GM12878 (cell line): ENCODE measurements around the gene VEPH1. TPM values are rescaled to one million over a fixed set of nuclear protein-coding genes. Genes with fewer than 3 reads are reported as not detected.

ENCODE experiments used
- ATAC-seq: fragments of 200-7000 bp; cut with Tn5 transposase; 3 replicates; pipeline ENCODE4 v1.9.1; 2020; ENCODE audit warnings: mild to moderate bottlenecking, moderate library complexity
- BruUV-seq: library from RNA; stranded (reverse); fragments of 400-500 nt; replicated peaks from 2 replicates; lab custom pipeline; 2021; lab: Mats Ljungman, UMichigan
- CTCF ChIA-PET: fragments of 300-600 bp; sonication (Branson Sonifier 250); formaldehyde crosslinking; extraction: SDS; loops from one replicate; lab custom pipeline; 2021; ENCODE audit warnings: inconsistent platforms; lab: Yijun Ruan, JAX
- POLR2A ChIA-PET: fragments of 350-600 bp; formaldehyde crosslinking; extraction: SDS; loops from one replicate; lab custom pipeline; 2021; ENCODE audit warnings: inconsistent platforms; lab: Charles Lee
- RAD21 ChIA-PET: fragments of 300-600 bp; sonication (Branson Sonifier 250); formaldehyde crosslinking; loops from one replicate; lab custom pipeline; 2023; ENCODE audit warnings: antibody characterized with exemption; ENCODE audit not compliant: unreplicated experiment; lab: Charles Lee
- SMC1A ChIA-PET: fragments of 300-600 bp; sonication (Branson Sonifier 250); formaldehyde crosslinking; loops from one replicate; lab custom pipeline; 2023; ENCODE audit not compliant: unreplicated experiment, uncharacterized antibody; lab: Charles Lee
- DNase-seq: peaks from one replicate; pipeline ENCODE4 v3.0.0-alpha.2; 2011; ENCODE audit warnings: low read depth, low spot score
- FAIRE-seq: peaks from 3 replicates; lab custom pipeline; 2011; peaks lifted over from hg19 to GRCh38; lab: Jason Lieb, UNC
- H2AFZ ChIP-seq: 2 replicates; pipeline ENCODE4 v1.6.0; 2011; ENCODE audit warnings: low read depth, low read length, control low read depth; ENCODE audit not compliant: control insufficient read depth
- H3K27ac ChIP-seq: 2 replicates; pipeline ENCODE4 v1.5.1; 2011; ENCODE audit warnings: control low read depth; ENCODE audit not compliant: control insufficient read depth, insufficient read depth
- H3K27me3 ChIP-seq, 2 experiments: replicated peaks in 1 of 2; 2 replicates each; pipeline versions ENCODE4 v1.6.0 to v1.6.1; 2011; ENCODE audit warnings: low read length in 1 of 2; ENCODE audit not compliant: control insufficient read depth in 2 of 2, insufficient read depth in 2 of 2
- H3K36me3 ChIP-seq, 2 experiments: 2 replicates each; pipeline ENCODE4 v1.5.1; 2011; ENCODE audit warnings: low read length in 1 of 2; ENCODE audit not compliant: control insufficient read depth in 2 of 2, insufficient read depth in 2 of 2
- H3K4me1 ChIP-seq: 2 replicates; pipeline ENCODE4 v1.6.1; 2011; ENCODE audit warnings: mild to moderate bottlenecking, low read length, moderate library complexity, mixed read lengths; ENCODE audit not compliant: control insufficient read depth, insufficient read depth
- H3K4me2 ChIP-seq: 2 replicates; pipeline ENCODE4 v1.6.0; 2011; ENCODE audit warnings: control low read depth; ENCODE audit not compliant: control insufficient read depth, insufficient read depth
- H3K4me3 ChIP-seq: fragments of 200-600 bp; sonication (generic); 2 replicates; pipeline ENCODE4 v1.5.1; 2016
- H3K79me2 ChIP-seq: 2 replicates; pipeline ENCODE4 v1.6.0; 2011; ENCODE audit warnings: low read length; ENCODE audit not compliant: control insufficient read depth, insufficient read depth
- H3K9ac ChIP-seq: 2 replicates; pipeline ENCODE4 v1.8.0; 2011; ENCODE audit warnings: low read length, control low read depth, mixed read lengths; ENCODE audit not compliant: control insufficient read depth, insufficient read depth
- H3K9me3 ChIP-seq: replicated peaks from 3 replicates; pipeline ENCODE4 v1.5.1; 2011; ENCODE audit warnings: mild to moderate bottlenecking, low read length; ENCODE audit not compliant: control insufficient read depth, insufficient read depth
- H4K20me1 ChIP-seq: 2 replicates; pipeline ENCODE4 v1.6.0; 2011; ENCODE audit not compliant: control insufficient read depth, insufficient read depth
- BACH1 ChIP-seq: fragments of 450-650 bp; IDR thresholded peaks from 2 replicates; pipeline ENCODE4 v1.6.1; 2017; ENCODE audit warnings: mild to moderate bottlenecking, borderline replicate concordance
- CHD1 ChIP-seq: IDR thresholded peaks from 2 replicates; pipeline ENCODE4 v1.6.1; 2012; ENCODE audit warnings: low read depth, low read length, improper control_type of control experiment
- EED ChIP-seq: sonication (generic); IDR thresholded peaks from 2 replicates; pipeline ENCODE4 v1.6.1; 2016; ENCODE audit warnings: antibody characterized with exemption, low read depth
- EP300 ChIP-seq, 2 experiments: fragments of 150-350 bp in 1 of 2; IDR thresholded peaks; 2 replicates each; pipeline ENCODE4 v1.6.1; 2011 to 2012; ENCODE audit warnings: low read depth in 2 of 2, low read length in 2 of 2, borderline replicate concordance in 1 of 2, improper control_type of control experiment in 1 of 2, inconsistent platforms in 1 of 2; ENCODE audit not compliant: control insufficient read depth in 1 of 2
- LARP7 ChIP-seq: fragments of 450-650 bp; IDR thresholded peaks from 2 replicates; pipeline ENCODE4 v1.6.1; 2017; ENCODE audit warnings: mild to moderate bottlenecking
- MTA3 ChIP-seq: IDR thresholded peaks from 2 replicates; pipeline ENCODE4 v1.6.1; 2012; ENCODE audit warnings: low read length, inconsistent platforms, borderline replicate concordance
- NFYB ChIP-seq: IDR thresholded peaks from 2 replicates; pipeline ENCODE4 v1.6.1; 2011; ENCODE audit warnings: low read depth, mild to moderate bottlenecking, low read length, improper control_type of control experiment, moderate library complexity; ENCODE audit not compliant: insufficient read depth
- PAX5 ChIP-seq: IDR thresholded peaks from 2 replicates; pipeline ENCODE4 v1.6.1; 2011; ENCODE audit warnings: low read depth, low read length, borderline replicate concordance
- POU2F2 ChIP-seq: IDR thresholded peaks from 3 replicates; pipeline ENCODE4 v1.6.1; 2011; ENCODE audit warnings: low read depth, mild to moderate bottlenecking, low read length, borderline replicate concordance
- RAD21 ChIP-seq: IDR thresholded peaks from 2 replicates; pipeline ENCODE4 v1.6.1; 2011; ENCODE audit warnings: mild to moderate bottlenecking, low read depth, low read length, moderate library complexity; ENCODE audit not compliant: insufficient read depth
- TAF1 ChIP-seq: IDR thresholded peaks from 2 replicates; pipeline ENCODE4 v1.6.1; 2011; ENCODE audit warnings: mild to moderate bottlenecking, low read depth, low read length, borderline replicate concordance
- ZSCAN29 ChIP-seq: fragments of 450-650 bp; IDR thresholded peaks from 2 replicates; pipeline ENCODE4 v1.6.1; 2017; ENCODE audit warnings: mild to moderate bottlenecking, moderate library complexity
- WGBS: methylation state at CpG from one replicate; pipeline ENCODE4 v1.1.6; 2016; ENCODE audit warnings: low lambda C conversion rate; ENCODE audit not compliant: insufficient replicate concordance, insufficient coverage; ENCODE audit errors: missing lambda C conversion rate; 5-methylcytosine and 5-hydroxymethylcytosine counted together
- in situ Hi-C: fragments of 300-500 bp; cut with MboI; formaldehyde crosslinking; loops from 9 replicates; pipeline ENCODE4 v1.14.3; 2018; ENCODE audit warnings: mixed read lengths
- intact Hi-C: fragments of 100-400 bp; cut with micrococcal nuclease; formaldehyde crosslinking; loops from one replicate; pipeline ENCODE4 v1.14.2; 2022; ENCODE audit not compliant: unreplicated experiment
- polyA plus RNA-seq, 11 experiments: library from polyadenylated mRNA; depleted of rRNA in 4 of 11; unstranded in 6 of 11; stranded (reverse) in 5 of 11; fragments of >200 nt; fragmentation: Nextera tagmentation in 4 of 11; fragmentation: Illumina TruSeq in 1 of 11; extraction: Ambion mirVana in 4 of 11; extraction: Trizol in 1 of 11; gene quantifications; 1 replicate in 1 of 11; 2 replicates in 10 of 11; pipeline versions ENCODE4 v1.2.1 to v1.2.3, GENCODE V29; 2011 to 2016; ENCODE audit warnings: inconsistent platforms in 2 of 11, missing spikeins in 2 of 11, low read depth in 1 of 11
- total RNA-seq, 4 experiments: library from RNA; depleted of rRNA in 3 of 4; stranded (reverse); fragments of >200 nt in 3 of 4; fragmentation: Illumina TruSeq in 1 of 4; extraction: Trizol in 1 of 4; gene quantifications; 2 replicates each; pipeline versions ENCODE4 v1.2.1 to v1.2.3, GENCODE V29; 2013 to 2021
- TF ChIP-seq, protein P1 (sequence below): fragments of 450-650 bp; IDR thresholded peaks from 2 replicates; pipeline ENCODE4 v1.6.1; 2016; ENCODE audit warnings: mild to moderate bottlenecking
- TF ChIP-seq, protein P2 (sequence below): IDR thresholded peaks from 2 replicates; pipeline ENCODE4 v1.6.1; 2012; ENCODE audit warnings: low read depth, low read length, improper control_type of control experiment
- TF ChIP-seq, protein P3 (sequence below): fragments of 450-650 bp; IDR thresholded peaks from 2 replicates; pipeline ENCODE4 v1.6.1; 2017; ENCODE audit warnings: borderline replicate concordance
- TF ChIP-seq, protein P4 (sequence below): fragments of 450-650 bp; conservative IDR thresholded peaks from 2 replicates; pipeline ENCODE4 v1.6.1; 2017; ENCODE audit warnings: mild to moderate bottlenecking, moderate library complexity

The VEPH1 gene
- total and polyA plus RNA-seq, 10 of the 15 experiments (the other 5 are each of a cell fraction or from before 2014, with no cell fraction given) = 0.04 to 0.26 (median 0.17) TPM; not detected in 7

DNA sequence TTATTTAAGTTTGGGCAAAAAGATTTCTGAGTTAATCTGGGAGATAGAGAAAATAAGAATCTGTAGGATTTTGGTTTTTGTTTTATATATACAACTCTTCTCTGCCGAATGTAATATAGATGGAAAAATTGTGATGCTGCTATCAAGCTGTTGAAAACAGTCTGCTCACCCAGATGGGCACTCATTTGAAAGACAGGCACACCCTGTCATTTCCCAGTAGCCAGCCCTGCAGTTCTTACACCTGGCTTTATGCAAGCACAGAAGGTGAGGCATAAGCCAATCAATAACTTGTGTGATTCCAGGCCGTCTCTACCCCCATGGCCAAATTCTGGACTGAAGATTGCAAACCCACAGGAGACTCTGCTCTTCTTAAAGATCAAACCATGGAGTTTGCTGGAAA lies 93.7 kb downstream of the VEPH1 start (continued):
- TF ChIP-seq, protein P1, sequence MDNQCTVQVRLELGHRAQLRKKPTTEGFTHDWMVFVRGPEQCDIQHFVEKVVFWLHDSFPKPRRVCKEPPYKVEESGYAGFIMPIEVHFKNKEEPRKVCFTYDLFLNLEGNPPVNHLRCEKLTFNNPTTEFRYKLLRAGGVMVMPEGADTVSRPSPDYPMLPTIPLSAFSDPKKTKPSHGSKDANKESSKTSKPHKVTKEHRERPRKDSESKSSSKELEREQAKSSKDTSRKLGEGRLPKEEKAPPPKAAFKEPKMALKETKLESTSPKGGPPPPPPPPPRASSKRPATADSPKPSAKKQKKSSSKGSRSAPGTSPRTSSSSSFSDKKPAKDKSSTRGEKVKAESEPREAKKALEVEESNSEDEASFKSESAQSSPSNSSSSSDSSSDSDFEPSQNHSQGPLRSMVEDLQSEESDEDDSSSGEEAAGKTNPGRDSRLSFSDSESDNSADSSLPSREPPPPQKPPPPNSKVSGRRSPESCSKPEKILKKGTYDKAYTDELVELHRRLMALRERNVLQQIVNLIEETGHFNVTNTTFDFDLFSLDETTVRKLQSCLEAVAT = no peak
- TF ChIP-seq, protein P2, sequence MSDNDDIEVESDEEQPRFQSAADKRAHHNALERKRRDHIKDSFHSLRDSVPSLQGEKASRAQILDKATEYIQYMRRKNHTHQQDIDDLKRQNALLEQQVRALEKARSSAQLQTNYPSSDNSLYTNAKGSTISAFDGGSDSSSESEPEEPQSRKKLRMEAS = no peak
- TF ChIP-seq TAF1 (no peak), MTA3 (no peak), EP300 (IDR thresholded peaks at IDR 0.05; ENCODE audit: borderline replicate concordance in 1 of 2, control insufficient read depth in 1 of 2, low read depth in 2 of 2, low read length in 2 of 2) (no peak)
- TF ChIP-seq, protein P3, sequence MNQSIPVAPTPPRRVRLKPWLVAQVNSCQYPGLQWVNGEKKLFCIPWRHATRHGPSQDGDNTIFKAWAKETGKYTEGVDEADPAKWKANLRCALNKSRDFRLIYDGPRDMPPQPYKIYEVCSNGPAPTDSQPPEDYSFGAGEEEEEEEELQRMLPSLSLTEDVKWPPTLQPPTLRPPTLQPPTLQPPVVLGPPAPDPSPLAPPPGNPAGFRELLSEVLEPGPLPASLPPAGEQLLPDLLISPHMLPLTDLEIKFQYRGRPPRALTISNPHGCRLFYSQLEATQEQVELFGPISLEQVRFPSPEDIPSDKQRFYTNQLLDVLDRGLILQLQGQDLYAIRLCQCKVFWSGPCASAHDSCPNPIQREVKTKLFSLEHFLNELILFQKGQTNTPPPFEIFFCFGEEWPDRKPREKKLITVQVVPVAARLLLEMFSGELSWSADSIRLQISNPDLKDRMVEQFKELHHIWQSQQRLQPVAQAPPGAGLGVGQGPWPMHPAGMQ = no peak
- TF ChIP-seq, all 136 proteins: peak for 0

DNA sequence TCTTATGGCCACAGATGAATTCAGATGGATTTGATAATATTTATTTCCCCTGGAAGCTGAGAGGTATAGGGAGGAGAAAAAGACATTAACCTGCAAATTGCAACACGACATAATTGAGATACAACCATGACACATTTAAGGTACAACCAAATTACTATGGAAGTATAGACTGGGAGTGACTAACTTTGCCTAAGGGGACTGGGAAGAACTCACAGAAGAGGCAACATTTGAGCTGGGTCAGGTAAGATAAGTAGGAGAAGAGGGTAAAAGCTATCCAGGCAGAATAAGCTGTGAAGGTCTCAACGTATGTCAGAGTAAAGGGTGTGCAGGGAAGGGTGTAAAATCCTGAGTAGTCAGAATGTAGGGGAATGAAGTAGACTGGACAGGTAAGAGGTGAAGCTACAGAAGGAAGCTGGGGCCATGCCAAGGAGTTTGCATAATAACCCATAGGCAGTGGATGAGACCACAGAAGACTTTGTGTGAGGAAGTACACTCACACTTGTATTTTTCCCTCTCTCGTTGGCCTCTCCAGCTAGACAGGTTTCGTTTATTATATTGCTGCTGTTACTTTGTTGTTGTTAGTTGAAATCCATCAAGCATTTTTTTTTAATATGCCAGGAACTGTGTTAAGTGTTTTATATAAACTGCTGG lies 94.6 kb downstream of the VEPH1 start:
- Histone ChIP-seq H3K9ac (no peak overlapping the region), H3K36me3 (no peaks in the 10 kb centered on the region), H3K27ac (no peak overlapping the region), H3K79me2 (no peaks in the 10 kb centered on the region), H3K4me1 (no peaks in the 10 kb centered on the region), H2AFZ (no peak overlapping the region), H3K9me3 (no peaks in the 10 kb centered on the region), H3K4me2 (no peak overlapping the region), H4K20me1 (no peaks in the 10 kb centered on the region), H3K4me3 (no peak overlapping the region), H3K27me3 (no peaks in the 10 kb centered on the region)
- in situ Hi-C loops = no loop called here
- CTCF ChIA-PET = no interaction called here
- RAD21 ChIA-PET = no interaction called here
- no TSS peak for BruUV-seq
- ATAC-seq = no peak
- POLR2A ChIA-PET = no interaction called here
- intact Hi-C loops = no loop called here
- no peak for FAIRE-seq
- WGBS = 0% methylated on average over 4 of the region's 4 CpGs
- SMC1A ChIA-PET = no interaction called here
- DNase-seq = no peak
- no peak for TF ChIP-seq NFYB
- no peak for TF ChIP-seq POU2F2
- TF ChIP-seq RAD21 = no peak
- TF ChIP-seq PAX5 = no peak
- no peak for TF ChIP-seq BACH1
- no peak for TF ChIP-seq CHD1
- no peak for TF ChIP-seq EED
- no peak for TF ChIP-seq ZSCAN29
- TF ChIP-seq, protein P4, sequence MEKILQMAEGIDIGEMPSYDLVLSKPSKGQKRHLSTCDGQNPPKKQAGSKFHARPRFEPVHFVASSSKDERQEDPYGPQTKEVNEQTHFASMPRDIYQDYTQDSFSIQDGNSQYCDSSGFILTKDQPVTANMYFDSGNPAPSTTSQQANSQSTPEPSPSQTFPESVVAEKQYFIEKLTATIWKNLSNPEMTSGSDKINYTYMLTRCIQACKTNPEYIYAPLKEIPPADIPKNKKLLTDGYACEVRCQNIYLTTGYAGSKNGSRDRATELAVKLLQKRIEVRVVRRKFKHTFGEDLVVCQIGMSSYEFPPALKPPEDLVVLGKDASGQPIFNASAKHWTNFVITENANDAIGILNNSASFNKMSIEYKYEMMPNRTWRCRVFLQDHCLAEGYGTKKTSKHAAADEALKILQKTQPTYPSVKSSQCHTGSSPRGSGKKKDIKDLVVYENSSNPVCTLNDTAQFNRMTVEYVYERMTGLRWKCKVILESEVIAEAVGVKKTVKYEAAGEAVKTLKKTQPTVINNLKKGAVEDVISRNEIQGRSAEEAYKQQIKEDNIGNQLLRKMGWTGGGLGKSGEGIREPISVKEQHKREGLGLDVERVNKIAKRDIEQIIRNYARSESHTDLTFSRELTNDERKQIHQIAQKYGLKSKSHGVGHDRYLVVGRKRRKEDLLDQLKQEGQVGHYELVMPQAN = no peak
- no peak for TF ChIP-seq LARP7
